NCI-H1694 (cell line): ENCODE data around the gene RDH14.

ENCODE experiments used
- DNase-seq: peaks from one replicate; lab custom pipeline; 2025; lab: John Stamatoyannopoulos, UW

RDH14 gene, protein sequence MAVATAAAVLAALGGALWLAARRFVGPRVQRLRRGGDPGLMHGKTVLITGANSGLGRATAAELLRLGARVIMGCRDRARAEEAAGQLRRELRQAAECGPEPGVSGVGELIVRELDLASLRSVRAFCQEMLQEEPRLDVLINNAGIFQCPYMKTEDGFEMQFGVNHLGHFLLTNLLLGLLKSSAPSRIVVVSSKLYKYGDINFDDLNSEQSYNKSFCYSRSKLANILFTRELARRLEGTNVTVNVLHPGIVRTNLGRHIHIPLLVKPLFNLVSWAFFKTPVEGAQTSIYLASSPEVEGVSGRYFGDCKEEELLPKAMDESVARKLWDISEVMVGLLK

DNA sequence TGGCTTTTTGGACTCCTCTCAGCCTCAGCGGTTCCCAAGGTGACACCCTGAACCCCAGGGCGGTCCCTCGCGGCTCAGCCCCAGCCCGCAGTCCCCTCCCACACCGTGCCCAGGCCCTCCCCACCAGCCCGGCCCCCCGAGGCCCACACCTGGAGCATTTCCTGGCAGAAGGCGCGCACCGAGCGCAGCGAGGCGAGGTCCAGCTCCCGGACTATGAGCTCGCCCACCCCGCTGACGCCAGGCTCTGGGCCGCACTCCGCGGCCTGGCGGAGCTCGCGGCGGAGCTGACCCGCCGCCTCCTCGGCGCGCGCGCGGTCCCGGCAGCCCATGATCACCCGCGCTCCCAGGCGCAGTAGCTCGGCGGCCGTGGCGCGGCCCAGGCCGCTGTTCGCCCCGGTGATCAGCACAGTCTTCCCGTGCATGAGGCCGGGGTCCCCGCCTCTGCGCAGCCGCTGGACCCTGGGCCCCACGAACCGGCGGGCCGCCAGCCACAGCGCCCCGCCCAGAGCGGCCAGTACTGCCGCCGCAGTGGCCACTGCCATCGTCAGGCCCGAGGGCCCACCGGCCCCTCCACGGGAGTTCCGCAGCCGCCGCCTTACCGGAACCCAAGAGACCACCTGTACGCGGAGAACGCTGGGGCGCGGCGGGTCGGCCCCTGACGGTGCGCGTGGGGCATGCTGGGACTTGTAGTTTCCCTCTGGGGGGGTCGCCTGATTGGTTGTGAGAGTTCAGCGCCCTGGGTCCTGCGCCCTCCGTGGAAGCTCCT lies at the start of gene RDH14:
RDH14 (minus strand) TSS at position 623 of the 766 bp plus-strand sequence; CDS start at position 542, 81 bp downstream.
- peak; percentile 96 for DNase-seq

DNA sequence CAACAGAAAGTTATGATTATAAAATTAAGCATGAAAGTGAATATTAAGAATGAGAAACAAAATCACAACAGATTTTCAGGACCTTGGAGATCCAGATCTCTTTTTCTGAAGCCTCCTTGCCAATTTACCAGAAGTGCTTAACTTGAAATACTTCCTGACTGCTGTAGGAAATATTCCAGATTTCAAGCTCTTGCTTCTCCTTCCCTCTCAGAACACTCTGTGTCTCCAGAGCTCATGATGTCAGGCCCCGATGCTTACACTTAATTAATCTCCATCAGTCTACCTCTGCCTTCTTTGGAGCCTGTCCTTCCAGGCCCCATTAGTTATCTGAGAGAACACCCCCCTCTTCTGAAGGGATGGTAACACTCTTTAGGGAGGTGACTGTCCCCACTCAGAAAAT lies 49.6 kb upstream of the RDH14 start:
- no peak for DNase-seq

- no peak for DNase-seq
These were observed 44.7 kb upstream of the RDH14 start for GRCh38 chr2:18605115-18605514.

- DNase-seq: no peak
These were observed 44.1 kb upstream of the RDH14 start for GRCh38 chr2:18604531-18604885.

- DNase-seq: no peak
These were observed 43.5 kb upstream of the RDH14 start for GRCh38 chr2:18603854-18604530.

DNA sequence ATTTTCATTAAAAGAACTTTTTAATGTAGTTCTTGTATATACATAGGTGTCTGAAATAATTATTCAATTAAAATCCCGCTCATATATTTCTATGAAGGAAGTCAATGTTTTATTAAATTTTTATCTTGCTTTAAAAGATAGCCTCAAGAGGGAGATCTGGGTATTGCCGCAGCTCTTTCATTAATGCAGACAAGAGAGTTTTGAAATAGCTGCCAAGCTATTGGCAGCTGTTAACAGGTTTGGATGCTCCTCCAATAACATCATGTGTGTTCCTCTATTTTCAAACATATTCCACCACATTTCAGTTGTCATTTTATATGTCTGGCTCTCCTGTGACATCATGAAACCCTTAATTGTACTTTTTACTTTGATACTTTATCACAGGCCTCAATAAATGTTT lies 41.8 kb upstream of the RDH14 start:
- no peak for DNase-seq

DNA sequence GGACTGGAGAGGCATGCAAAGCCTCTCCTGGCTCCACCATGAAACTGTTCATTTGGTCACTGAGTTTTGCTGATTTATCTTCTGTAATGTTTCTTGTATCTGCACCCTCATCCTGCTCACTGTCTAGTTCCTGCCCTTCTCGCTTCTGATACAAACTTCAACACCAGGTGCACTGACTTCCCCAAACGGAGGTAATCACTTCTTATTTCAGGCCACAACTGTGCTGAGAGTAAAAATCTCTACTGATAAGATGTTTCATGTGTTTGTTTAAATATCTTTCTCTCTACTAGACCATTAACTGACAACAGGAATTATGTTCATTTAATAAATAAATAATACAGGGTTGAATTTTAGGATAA lies 39.8 kb upstream of the RDH14 start:
- DNase-seq: no peak

DNA sequence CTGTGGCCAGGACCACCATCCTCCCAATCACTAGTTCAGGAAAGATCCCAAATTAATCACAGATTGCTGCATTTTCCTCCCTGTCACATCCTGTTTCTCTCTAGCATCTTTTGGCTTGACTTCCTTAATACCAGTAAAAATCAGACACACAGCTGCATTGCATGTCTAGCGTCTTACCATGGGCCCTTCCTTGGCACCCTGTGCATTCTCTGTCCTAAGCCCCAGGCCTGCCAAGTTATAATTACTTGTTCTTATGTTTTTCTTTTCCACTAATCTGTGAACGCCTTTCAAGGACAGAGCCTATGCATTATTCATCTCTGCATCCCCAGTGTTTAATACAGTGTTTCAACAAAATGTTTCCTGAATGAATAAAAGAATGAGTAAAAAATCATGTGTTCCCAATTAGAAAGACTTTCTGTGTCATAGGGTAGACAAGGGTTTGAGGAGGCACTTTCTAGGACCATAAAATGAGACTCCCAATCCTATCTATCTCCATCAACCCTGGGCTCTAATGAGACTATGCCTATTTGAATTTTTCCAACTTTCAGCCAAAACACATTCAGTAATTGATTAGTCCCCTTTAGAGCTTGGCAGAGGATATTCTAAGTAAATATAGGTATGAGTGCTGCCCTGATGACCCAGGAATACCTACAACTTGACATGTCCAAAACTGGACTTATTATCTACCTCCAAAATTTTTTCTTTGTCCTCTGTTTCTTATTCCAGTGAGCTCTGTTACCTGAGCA lies 39.2 kb upstream of the RDH14 start:
- no peak for DNase-seq

GRCh38 chr2:18598848-18599484 lies 38.5 kb upstream of the RDH14 start:
- no peak for DNase-seq

DNA sequence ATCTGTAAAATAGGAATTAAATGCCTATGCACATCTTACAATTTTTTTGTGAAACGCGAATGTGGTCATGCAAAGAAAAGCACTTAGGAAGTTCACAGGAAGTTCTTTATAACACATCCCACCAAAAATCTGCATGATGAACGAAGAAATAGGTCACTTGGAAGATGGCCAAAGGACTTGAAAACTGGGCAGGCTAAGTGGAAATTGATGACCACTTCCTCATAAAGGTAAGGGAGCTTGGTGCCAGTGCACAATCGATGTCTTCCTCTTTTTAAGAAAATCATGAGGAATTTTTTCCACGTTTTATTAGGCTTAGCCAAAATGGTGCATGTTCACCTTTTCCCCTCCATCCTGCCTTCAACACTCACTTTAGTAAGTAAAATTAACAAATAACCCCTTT lies 37.2 kb upstream of the RDH14 start:
- no peak for DNase-seq

DNA sequence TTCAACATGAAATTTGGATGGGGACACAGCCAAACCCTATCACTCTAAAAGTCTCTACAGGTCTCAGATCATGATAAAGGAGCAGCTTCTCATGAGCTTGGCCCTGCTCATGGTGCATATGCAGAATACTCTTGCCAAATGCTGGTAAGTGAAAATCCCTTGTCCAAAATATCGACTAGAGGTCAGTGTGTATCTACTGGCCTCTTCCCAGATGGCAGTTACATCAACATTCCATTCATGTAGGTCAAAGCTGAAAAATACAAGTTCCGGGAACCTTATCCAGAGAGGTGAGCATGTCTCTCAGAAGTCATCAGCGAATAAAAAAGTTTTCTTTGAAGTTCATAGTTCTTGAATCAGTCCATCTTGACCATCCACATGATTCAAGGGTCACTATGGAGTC lies 36.5 kb upstream of the RDH14 start:
- DNase-seq: no peak

GRCh38 chr2:18593496-18593895 lies 33.0 kb upstream of the RDH14 start:
- DNase-seq: no peak

- no peak for DNase-seq
These were observed 31.9 kb upstream of the RDH14 start for GRCh38 chr2:18592372-18592771.

- no peak for DNase-seq
These were observed 28.9 kb upstream of the RDH14 start, which contains the start of gene NT5C1B for GRCh38 chr2:18589354-18589753. Gene NT5C1B (minus strand): TSS chr2:18589569. CDS start chr2:18589468, 101 bp downstream.

DNA sequence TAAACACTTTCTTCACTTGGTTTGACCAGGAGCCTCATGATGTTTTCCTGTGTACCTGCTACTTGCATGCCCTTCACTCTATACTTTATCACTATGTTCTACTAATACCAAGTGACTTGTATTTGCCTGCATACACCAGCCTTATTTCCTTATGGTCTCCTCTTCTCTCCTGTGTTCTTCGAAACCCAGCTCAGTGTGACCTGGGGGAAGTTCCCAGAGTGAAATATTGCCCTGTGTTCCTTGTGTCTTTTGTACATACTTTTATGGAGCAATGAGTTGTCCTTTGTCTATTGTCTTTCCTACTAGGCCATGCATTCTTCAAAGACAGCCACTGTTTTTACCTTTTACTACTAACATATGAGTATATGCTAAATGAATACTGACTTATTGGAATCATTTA lies 28.3 kb upstream of the RDH14 start:
- DNase-seq: no peak

DNA sequence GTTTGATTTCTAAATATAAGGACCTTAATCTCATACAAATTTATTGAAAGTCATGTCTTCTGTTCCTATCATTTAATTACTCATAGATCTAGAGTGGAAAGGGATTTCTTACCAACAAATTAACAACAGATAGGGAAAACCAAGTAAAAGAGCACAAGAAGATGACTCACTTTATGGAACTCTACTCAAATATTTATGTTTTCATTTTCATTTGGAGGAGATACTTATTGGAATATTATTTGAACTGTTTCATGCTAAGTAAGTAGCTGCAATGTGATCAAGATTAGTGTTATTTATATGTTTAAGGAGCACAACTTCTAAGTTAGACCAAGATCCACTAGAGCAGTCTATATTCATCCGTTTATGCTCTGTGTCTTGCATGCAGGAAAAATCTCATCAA lies 27.6 kb upstream of the RDH14 start:
- no peak for DNase-seq

DNA sequence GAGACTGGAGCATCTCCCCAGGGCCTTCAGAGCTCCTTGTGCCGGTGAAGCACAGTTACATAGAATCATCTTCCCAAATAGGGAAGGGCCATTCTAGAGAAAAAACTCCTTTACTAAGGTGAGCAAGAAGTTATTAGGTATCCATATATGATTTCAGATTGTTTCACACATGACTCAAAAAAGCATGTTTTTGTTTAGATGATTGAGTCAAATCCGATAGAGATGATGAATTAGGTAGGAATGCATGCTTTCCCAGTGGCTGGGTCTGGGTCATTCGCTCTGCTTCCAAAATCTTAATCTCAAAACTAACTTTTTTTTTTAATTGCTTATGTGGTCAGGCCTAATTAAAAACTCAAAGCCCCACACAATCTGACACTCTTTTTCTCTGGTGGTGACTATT lies 25.1 kb upstream of the RDH14 start:
- DNase-seq: no peak

DNA sequence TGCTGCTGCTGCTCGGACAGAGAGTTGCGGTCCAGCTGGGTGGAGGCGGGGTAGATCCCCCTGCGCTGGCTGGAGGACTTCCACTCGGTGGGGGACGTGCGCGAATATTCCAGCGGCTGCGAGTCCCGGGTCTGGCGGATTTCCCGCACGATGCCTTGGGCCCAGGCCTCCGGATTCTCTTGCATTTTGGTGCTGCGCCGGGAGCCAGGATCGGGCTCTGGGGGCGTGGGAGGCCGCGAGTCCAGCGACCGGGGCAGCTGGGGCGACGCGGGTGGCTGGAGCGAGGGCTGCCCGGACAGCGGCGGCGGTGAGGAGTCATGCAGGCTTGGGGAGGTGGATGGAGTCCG lies 24.1 kb upstream of the RDH14 start:
- no peak for DNase-seq

DNA sequence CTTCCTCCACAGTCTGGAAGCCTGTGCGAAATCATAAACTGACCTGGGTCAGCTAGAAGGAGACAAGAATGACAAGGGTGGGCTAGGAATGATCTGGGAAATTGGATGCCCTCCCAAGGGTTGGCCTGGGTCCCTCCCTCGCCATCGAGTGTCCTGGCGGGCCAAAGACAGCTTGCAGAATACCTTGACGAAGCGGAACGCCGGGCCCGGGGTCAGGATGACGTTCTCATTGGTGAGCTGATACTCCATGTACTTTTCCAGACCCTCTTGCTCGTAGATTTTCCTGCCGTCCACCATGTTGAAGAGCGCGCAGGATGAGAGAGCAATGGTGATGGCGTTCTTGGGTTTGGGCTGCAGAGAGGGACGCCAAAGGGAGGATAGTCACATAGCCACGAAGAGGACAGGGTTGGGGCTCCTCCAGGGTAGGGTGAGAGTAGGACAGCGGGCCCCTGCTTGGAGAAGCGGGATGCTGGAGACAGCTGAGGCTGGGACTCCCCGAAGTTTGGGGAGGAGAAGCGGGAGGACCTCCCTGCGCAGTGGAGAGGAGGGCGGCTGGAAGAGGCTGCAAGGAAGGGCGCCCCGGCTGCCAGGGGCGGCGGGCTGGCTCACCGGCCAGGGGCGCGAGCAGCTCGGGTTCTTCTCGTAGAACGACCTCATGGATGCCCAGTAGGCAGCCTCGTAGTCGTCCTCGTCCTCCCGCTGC lies 23.6 kb upstream of the RDH14 start:
- no peak for DNase-seq

GRCh38 chr2:18580606-18581005 lies 20.2 kb upstream of the RDH14 start:
- no peak for DNase-seq

GRCh38 chr2:18578033-18578432 lies 17.6 kb upstream of the RDH14 start:
- DNase-seq: no peak
